ENCODE measurements around the gene PRKACA.

Gene PRKACA

GRCh38 chr19:14118165-14119051 is 846 bp upstream of the PRKACA start (continued):
- 0 out of 2 replicates have a peak, but pooled peaks have one; percentile 44 for TF ChIP-seq INSM2 (tag by site-specific recombination; IDR thresholded peaks at IDR 0.05)
- TF ChIP-seq ZBTB20 (tag by site-specific recombination; IDR thresholded peaks at IDR 0.05): peak; percentile 94
- 0 out of 2 replicates have a peak, but pooled peaks have one; percentile 43 for TF ChIP-seq ZNF24 (tag by site-specific recombination; IDR thresholded peaks at IDR 0.05)
- no peak for TF ChIP-seq OVOL3 (tag by site-specific recombination; IDR thresholded peaks at IDR 0.05)
- TF ChIP-seq KLF8 (tag by site-specific recombination; IDR thresholded peaks at IDR 0.05): no peak
- 0 out of 2 replicates have a peak, but pooled peaks have one; percentile 45 for TF ChIP-seq ZBTB44 (tag by site-specific recombination; IDR thresholded peaks at IDR 0.05)
- TF ChIP-seq ZNF146 (tag by site-specific recombination; IDR thresholded peaks at IDR 0.05): no peak
- peak; percentile 66 for TF ChIP-seq PATZ1 (tag by site-specific recombination; IDR thresholded peaks at IDR 0.05)
- no peak for TF ChIP-seq ZNF48 (tag by site-specific recombination; IDR thresholded peaks at IDR 0.05)
- TF ChIP-seq ZNF791 (tag by site-specific recombination; IDR thresholded peaks at IDR 0.05): no peak
- TF ChIP-seq ZBTB17 (tag by site-specific recombination; IDR thresholded peaks at IDR 0.05): peak; percentile 37; the same call in 1 of the 2 replicates
- no peak for TF ChIP-seq ZNF133 (tag by site-specific recombination; IDR thresholded peaks at IDR 0.05)
- peak; percentile 61 for TF ChIP-seq HIC1 (tag by site-specific recombination; IDR thresholded peaks at IDR 0.05)
- TF ChIP-seq FEZF1 (tag by site-specific recombination; IDR thresholded peaks at IDR 0.05): no peak
- TF ChIP-seq ZNF37A (tag by site-specific recombination; IDR thresholded peaks at IDR 0.05): no peak
- TF ChIP-seq ZNF560 (tag by site-specific recombination; IDR thresholded peaks at IDR 0.05; ENCODE audit: borderline replicate concordance): no peak
- peak; percentile 73 for TF ChIP-seq ZEB2 (tag by site-specific recombination; IDR thresholded peaks at IDR 0.05)
- no peak for TF ChIP-seq ATF2 (tag by site-specific recombination; IDR thresholded peaks at IDR 0.05; ENCODE audit: low read depth)
- TF ChIP-seq ZNF391 (tag by site-specific recombination; IDR thresholded peaks at IDR 0.05; ENCODE audit: borderline replicate concordance, low read depth): no peak
- no peak for TF ChIP-seq REPIN1 (tag by site-specific recombination; IDR thresholded peaks at IDR 0.05; ENCODE audit: low read depth)
- TF ChIP-seq ZNF544 (tag by site-specific recombination; IDR thresholded peaks at IDR 0.05): no peak
- TF ChIP-seq ZNF76 (tag by site-specific recombination; IDR thresholded peaks at IDR 0.05; ENCODE audit: borderline replicate concordance, low read depth): peak; percentile 97
- no peak for TF ChIP-seq TCF7L2 (IDR thresholded peaks at IDR 0.05; ENCODE audit: borderline replicate concordance, low read depth, low read length)
- no peak for TF ChIP-seq PRDM1 (tag by site-specific recombination; IDR thresholded peaks at IDR 0.05)
- no peak for TF ChIP-seq ZNF311 (tag by site-specific recombination; IDR thresholded peaks at IDR 0.05; ENCODE audit: borderline replicate concordance)
- no peak for TF ChIP-seq ZNF654 (tag by site-specific recombination; IDR thresholded peaks at IDR 0.05; ENCODE audit: low read depth)
- TF ChIP-seq KLF16 (tag by site-specific recombination; IDR thresholded peaks at IDR 0.05): 0 out of 2 replicates have a peak, but pooled peaks have one; percentile 32
- no peak for TF ChIP-seq YY2 (tag by site-specific recombination; IDR thresholded peaks at IDR 0.05)
- TF ChIP-seq ZNF621 (tag by site-specific recombination; IDR thresholded peaks at IDR 0.05): no peak
- TF ChIP-seq ZSCAN5A (tag by site-specific recombination; IDR thresholded peaks at IDR 0.05): no peak

Measured in HEK293 (cell line).